ENCODE measurements around the gene EHD4.

EHD4 gene

DNA sequence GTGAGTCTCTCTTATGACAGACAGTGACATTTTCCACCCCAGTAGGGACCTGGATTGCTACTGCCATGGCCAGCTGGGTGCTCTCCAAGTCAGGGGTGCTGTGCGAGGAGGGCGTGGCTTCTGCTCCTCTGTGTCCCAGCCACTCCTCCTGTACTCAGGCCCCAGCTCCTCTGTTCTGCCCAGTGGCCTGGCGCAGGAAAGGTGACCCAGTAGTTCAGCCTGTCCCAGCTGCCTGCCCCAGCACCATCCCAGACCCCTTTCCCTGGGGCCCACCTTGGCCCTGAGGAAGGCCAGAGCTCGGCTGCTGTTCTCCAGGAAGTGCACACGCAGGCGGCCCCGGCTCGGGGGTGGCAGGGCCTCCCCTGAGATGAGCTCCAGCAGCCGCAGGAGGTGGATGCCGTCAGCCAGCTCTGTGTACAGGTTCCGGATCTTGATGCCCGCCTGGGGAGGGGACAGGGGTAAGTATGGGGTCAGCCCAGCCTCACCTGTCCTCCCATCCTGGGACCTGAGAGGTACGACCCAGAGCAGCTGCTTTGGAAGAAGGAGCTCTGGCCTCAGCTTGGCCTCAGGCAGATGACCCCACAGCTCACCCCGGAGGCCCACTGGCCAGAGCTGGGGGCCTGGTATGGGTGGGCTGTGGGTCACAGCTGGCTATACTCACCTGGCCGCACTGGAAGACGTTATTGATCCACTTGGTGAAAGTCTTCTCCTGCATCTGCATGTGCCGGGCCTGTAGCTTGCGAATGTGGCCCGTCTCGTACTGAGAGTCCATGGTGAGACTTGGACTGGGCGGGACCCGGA is 79.5 kb downstream of the EHD4 start:
- in situ Hi-C loops (cut with MboI; ENCODE audit: low pct_unique_long_range_greater_than_20kb, low sequenced_read_pairs), result no loop called here
- no peak for DNase-seq

GRCh38 chr15:41891946-41892345 is 80.4 kb downstream of the EHD4 start:
- no peak for DNase-seq
- in situ Hi-C loops (cut with MboI; ENCODE audit: low pct_unique_long_range_greater_than_20kb, low sequenced_read_pairs), result no loop called here

GRCh38 chr15:41891226-41891625 is 81.1 kb downstream of the EHD4 start:
- no peak for DNase-seq
- in situ Hi-C loops (cut with MboI; ENCODE audit: low pct_unique_long_range_greater_than_20kb, low sequenced_read_pairs), result no loop called here

- no peak for DNase-seq
- in situ Hi-C loops (cut with MboI; ENCODE audit: low pct_unique_long_range_greater_than_20kb, low sequenced_read_pairs), result no loop called here
These were observed 82.2 kb downstream of the EHD4 start for GRCh38 chr15:41890050-41890690.

- peak; percentile 43 for DNase-seq
- in situ Hi-C loops (cut with MboI; ENCODE audit: low pct_unique_long_range_greater_than_20kb, low sequenced_read_pairs), result no loop called here
These were observed 83.6 kb downstream of the EHD4 start for GRCh38 chr15:41888662-41889253.

- DNase-seq, result no peak
- in situ Hi-C loops (cut with MboI; ENCODE audit: low pct_unique_long_range_greater_than_20kb, low sequenced_read_pairs), result no loop called here
These were observed 84.5 kb downstream of the EHD4 start for GRCh38 chr15:41887893-41888292.

DNA sequence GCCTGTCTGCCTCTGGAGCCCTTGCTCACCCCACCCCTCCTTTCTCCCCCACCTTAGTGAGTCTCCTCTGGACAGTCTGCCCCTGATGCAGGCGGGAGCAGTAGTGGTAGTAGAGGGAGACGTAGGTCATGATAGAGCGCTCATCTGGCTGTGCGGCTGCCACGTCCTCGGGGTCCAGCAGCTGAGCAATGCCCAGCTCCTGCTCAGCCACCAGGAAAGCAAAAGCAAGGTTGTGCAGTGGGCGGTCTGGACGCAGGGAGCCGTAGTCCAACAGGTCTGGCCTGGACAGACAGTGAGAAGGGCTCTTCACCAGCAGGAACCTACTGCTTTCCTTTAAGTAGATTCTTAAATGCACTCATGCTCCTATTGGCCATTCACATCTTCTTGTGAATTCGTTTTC is 85.2 kb downstream of the EHD4 start:
- no peak for DNase-seq
- in situ Hi-C loops (cut with MboI; ENCODE audit: low pct_unique_long_range_greater_than_20kb, low sequenced_read_pairs), result no loop called here

DNA sequence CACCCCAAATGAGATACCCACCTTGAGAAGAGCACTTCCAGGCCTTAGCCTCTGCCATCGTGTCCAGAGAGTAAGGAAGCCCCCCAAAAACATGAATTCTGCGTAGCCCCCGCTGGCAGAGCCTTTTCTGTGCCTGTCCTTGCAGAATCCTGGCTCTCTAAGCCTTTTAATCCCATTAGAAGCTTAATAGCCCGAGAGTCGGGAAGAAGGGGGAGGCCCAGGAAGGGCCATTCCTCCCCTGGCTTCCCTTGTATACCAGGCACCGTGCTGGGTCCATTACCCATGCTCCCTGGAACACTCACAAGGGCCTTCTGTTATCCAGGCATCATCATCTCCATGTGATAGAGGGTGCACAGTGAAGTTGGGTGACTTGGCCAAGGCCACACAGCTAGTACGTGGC is 85.6 kb downstream of the EHD4 start:
- DNase-seq, result no peak

DNA sequence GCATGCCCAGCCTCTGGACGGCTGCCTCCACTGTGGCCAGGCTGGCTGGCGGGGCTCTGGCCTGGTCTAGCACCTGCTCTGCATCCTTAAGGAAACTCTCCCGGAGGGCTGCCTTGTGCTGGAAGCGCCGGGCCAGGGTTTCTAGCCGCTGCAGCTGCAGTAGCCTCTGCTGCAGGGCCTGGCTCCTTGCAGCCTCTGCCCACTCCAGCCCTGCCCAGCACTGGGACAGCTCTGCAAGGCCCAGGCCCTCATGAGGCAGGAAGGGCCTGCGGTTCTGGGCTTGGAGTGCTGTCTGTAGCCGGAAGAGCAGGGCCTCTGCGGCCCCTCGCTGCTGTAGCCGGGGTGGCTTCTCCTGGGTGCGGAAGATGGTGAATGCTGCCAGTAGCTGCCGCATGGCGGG is 86.5 kb downstream of the EHD4 start:
- in situ Hi-C loops (cut with MboI; ENCODE audit: low pct_unique_long_range_greater_than_20kb, low sequenced_read_pairs), result no loop called here
- DNase-seq, result no peak

More for the DNA sequence above, 85.6 kb downstream of the EHD4 start:
- in situ Hi-C loops (cut with MboI; ENCODE audit: low pct_unique_long_range_greater_than_20kb, low sequenced_read_pairs), result no loop called here

DNA sequence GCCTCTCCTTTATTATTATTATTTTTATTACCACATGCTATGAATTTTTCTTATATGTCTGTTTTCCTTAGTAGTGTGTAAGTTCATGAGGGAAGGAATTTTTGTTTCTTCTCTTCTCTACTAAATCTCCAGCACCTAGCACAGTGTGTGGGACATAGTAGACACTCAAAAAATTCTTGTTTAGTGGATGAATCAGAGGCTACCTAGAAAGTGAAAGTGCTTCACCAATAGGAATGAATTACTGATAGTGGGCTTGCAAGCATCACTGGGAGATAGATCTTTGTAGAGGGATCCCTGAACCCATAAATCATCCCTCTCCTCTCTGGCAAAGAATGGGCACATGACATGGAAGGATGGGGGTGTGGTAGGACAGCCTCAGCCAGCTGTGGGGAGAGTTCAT is 87.0 kb downstream of the EHD4 start:
- DNase-seq, result no peak
- in situ Hi-C loops (cut with MboI; ENCODE audit: low pct_unique_long_range_greater_than_20kb, low sequenced_read_pairs), result no loop called here

DNA sequence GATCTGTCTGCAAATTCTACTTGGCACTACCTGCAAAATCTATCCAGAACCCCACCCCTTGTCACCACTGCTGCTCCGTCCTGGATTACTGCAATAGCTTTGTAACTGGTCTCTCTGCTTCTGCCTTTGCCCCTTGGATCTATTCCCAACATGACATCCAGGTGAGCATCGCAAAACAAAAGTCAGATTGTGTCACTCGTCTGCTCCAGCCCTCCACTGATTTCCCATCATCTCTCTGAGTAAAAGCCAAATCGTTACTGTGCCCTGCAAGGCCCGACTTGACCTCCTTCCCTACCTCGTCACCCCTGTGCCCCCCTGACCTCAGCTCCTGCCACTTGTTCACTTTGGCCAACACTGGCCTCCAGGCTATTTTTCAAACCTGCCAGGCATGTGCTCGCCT is 87.9 kb downstream of the EHD4 start:
- no peak for DNase-seq
- in situ Hi-C loops (cut with MboI; ENCODE audit: low pct_unique_long_range_greater_than_20kb, low sequenced_read_pairs), result no loop called here

- in situ Hi-C loops (cut with MboI; ENCODE audit: low pct_unique_long_range_greater_than_20kb, low sequenced_read_pairs), result no loop called here
- no peak for DNase-seq
These were observed 88.9 kb downstream of the EHD4 start for GRCh38 chr15:41883484-41883825.

DNA sequence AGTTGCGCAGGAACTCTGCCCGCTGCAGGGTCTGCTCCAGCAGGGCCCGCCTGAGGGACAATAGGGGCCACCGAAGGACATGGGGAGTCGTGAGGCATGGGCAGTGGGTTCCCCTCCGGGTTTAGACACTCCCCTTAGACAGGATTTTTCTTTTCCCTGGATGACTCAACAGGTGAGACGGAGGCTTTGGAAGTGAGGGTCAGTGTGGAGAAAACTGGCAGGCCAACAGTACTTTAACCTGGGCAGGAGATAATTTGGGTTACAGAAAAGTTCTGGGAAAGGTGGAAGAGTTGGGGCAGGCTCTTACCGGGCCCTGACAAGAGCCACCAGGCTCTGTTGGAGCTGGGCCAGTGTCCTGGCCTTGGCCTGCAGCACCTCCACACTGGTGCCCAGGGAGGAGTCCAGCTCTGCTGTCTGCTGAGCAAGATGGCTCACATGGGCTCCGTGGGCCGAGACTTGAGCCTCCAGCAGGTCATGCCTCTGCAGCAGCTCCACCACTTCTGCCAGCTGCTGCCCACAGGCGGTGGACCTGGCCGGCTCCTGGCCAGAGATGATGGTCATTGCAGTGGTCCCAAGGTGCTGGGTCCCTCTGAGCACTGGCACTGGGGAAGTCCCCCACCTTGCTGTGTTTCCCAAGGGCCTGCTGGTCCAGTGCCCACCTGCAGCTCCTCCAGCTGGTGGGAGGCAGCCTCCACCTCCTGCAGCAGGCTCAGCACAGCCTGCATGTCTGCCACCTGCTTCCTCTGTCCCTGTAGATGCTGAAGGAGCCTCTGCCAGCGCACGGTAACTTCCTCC is 89.5 kb downstream of the EHD4 start:
- in situ Hi-C loops (cut with MboI; ENCODE audit: low pct_unique_long_range_greater_than_20kb, low sequenced_read_pairs), result no loop called here
- DNase-seq, result peak; percentile 38

DNA sequence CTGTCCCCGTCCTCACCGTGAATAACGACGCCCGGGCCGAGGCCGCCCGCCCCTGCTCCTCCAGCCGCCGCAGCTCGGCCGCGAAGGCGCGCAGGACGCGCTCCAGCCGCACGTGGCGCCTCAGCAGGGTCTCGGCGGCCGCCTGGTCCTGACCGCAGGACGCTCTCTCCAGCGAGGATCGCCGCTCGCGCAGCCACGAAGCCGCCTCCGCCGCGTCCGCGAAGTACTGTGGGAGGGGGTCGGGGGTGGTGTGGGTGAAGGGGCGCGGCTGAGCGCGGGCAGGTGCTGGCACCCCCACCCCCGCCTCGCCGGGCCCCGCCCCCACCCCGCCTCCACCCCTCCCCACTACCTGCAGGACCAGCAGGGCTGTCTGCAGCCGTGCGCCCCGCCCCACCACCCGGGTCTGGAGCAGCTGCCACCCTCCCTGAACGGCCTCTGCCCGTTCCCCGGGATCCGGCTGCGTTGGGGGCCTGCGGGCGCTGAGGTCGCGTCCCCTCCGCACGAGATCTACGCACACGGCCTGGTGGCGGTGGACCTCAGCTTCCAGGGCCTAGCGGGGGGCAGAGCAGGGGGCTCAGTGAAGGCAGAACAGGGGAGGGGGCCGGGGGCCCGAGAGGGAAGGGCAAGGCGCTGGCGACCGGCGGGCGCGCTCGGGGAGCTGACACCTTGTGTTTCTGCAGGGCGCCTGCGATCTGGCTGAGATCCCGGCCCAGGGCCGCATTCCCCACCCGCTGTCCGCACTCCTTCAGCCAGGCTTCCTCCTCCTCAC is 90.3 kb downstream of the EHD4 start:
- in situ Hi-C loops (cut with MboI; ENCODE audit: low pct_unique_long_range_greater_than_20kb, low sequenced_read_pairs), result no loop called here
- no peak for DNase-seq

DNA sequence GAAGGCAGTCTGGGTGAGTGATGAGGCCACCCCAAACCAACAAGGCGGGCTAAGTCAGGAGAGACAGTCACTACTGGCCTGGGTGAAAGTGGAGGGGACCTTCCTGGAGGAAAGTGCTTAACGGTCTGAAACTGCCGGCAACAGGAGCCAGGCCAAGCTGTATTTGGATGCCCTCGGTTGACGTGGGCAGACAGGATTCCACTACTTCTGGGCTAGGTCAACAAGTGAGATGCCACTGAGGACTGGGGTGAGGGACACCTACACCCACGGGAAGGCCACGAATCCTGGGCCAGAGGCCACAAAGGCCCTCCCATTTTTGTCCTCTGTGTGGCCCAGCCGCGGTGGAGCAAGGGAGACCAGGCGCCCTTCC is 90.8 kb downstream of the EHD4 start:
- in situ Hi-C loops (cut with MboI; ENCODE audit: low pct_unique_long_range_greater_than_20kb, low sequenced_read_pairs), result no loop called here
- no peak for DNase-seq

DNA sequence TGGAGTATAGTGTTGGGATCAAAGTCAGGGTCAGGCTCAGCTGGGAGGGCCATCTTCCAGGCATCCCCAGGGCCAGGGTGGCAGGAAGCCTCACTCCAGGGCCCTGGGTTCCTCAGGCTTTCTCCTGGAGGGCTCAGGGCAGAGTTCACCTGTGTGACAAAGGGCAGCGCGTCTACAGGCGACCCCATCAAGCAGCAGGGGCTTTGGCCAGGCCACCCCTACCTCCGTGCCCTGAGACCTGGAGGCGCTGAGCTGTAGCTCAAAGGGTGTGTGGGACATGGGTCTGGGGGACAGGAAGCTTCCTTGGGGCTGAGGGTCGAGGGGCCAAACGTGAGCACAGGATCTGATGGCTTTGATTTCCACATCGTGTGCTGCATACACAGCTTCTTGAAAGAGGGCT is 91.3 kb downstream of the EHD4 start:
- no peak for DNase-seq

DNA sequence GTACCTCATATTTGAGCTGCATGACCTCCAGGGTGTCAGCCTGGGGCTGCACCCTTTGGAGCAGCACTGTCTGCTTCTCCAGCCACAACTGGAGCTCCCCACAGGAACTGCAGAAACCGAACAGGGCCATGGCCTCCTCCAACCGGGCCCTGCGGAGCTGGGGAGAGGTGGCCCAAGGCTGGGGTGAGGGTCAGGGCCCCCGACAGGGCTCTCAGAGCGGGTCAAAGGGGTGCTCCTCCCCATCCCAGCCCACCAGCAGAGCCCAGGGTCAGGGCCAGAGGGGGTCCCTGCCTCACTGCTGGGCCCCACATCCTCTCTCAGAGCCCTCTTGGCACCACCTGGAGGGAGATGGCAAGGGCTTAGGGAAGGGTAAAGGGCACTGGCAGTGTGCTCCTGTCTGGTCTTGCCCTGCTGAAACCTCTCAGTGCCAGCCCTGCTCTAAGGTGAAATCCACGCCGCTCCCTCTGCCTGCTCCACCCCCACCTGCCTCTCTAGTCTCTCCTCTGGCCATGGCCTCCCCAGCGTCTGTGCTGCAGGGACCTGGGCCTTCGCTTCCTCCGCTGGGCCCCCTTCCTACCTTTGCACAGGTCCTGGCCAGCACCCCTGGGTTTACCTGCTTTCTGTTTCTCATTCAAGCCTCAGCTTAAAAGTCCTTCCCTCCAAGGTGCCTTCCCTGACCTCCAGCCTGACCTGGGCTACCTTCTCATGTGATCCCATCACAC is 92.0 kb downstream of the EHD4 start:
- in situ Hi-C loops (cut with MboI; ENCODE audit: low pct_unique_long_range_greater_than_20kb, low sequenced_read_pairs), result no loop called here
- no peak for DNase-seq

More for the DNA sequence above, 91.3 kb downstream of the EHD4 start:
- in situ Hi-C loops (cut with MboI; ENCODE audit: low pct_unique_long_range_greater_than_20kb, low sequenced_read_pairs), result no loop called here

DNA sequence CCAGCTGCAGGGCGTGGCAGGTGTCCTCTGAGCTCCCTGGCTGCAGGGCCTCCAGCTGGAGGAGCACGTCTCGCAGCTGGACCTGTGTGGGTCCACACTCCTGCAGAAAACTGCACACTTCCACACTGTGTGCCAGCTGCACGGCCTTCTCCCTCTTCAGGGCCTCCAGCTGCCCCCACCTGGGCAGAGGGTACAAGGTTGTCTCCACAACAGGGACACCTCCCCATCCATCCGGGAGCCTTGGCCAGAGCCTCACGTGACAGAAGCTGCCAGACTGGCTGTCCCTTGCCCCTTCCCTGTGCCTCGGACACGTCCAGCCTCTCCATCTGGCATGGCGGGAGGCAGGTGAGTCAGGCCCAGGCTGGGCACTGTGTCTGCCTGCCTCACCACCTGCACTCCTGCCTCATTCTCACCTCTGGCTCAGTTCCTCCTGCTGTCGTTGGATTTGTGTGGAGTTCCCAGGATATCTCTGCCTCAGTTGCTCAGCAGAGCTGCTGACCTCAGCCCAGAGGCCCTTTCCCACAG is 93.0 kb downstream of the EHD4 start:
- DNase-seq, result no peak
- in situ Hi-C loops (cut with MboI; ENCODE audit: low pct_unique_long_range_greater_than_20kb, low sequenced_read_pairs), result no loop called here

DNA sequence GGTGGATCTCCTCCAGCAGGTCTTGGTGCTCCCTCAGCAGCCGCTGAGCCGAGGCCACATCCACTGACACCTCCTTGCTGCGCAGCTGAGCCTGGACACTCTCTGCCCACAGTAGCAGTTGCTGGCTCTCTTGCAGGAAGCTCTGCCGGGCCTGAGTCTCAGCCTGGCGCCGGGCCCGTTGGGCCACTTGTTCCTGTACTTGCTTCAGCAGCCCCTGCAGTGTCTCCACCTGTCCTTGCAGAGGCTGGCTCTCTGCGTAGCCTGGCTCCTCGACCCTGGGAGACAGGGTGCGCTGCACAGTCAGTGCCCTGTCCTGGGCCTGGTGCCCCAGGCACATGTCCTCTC is 94.0 kb downstream of the EHD4 start:
- no peak for DNase-seq
- in situ Hi-C loops (cut with MboI; ENCODE audit: low pct_unique_long_range_greater_than_20kb, low sequenced_read_pairs), result no loop called here

Data from KBM-7 (cell line).